ENCODE results near the gene COPA. TPM values are rescaled to one million over a fixed set of nuclear protein-coding genes. Genes with fewer than 3 reads are reported as not detected.
A peak's percentile ranks its signal among the peaks of the same experiment; 100 is the strongest.

The COPA gene
- total and polyA plus RNA-seq, 7 experiments from 2014 or later = 101 to 156 (median 118) TPM

DNA sequence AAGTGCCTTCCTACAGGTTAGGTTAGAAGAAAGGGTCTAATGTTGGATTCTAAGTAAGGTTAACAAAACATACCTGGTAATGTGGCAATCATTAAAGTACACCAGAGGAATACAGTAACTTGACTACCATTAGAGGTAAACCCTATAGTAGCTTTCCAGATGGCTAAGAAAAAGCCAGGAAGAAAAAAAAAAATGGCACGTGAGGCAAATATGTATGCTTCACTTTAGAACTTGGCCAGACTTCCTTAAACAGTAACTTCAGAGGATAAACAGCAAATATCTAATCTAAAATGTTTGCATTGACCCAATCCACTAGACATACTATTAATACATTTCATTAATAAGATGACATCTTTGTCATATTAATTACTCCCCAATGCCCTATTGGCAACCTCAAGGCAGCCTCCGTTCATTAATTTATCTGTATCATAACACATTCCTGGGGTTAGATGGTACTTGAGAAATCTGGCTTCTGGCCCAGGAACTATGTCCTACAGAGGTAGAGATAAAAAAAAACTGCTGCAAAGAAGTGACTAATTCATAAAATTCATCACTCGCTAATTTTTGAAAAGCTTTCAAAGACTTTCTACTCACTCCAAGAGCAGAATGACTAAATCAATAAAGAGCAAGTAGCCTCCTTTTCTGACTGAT, 86.5 kb downstream of the COPA start:
- Histone ChIP-seq H3K4me3 (ENCODE audit: low read length) (no peak overlapping the region), H3K9me3 (ENCODE audit: control insufficient read depth in 2 of 3, low read length in 3 of 3) (no peaks in the 10 kb centered on the region), H3K4me1 (ENCODE audit: control insufficient read depth in 2 of 2, insufficient read depth in 2 of 2, low read length in 2 of 2) (peaks cover 12 to 25% of the 10 kb centered on the region in 2 donors), H3K36me3 (ENCODE audit: control insufficient read depth in 2 of 3, insufficient read depth in 3 of 3, low read length in 3 of 3) (no peaks in the 10 kb centered on the region), H3K27me3 (ENCODE audit: control insufficient read depth in 2 of 2, insufficient read depth in 2 of 2, low read length in 2 of 2) (no peaks in the 10 kb centered on the region), H3K27ac (ENCODE audit: low read depth, low read length) (peak overlapping the region; percentile 24)
- DNase-seq (no peak), ATAC-seq (no peak)
- Mint-ChIP-seq H3K9me3 (peaks cover 0 to under 1% (median 0%) of the 10 kb centered on the region in 11 donors), H3K4me1 (peaks cover 26 to 65% (median 53%) of the 10 kb centered on the region in 7 donors), H3K4me3 (no peak overlapping the region), H3K36me3 (peaks cover 0 to 21% (median 11%) of the 10 kb centered on the region in 5 donors), H3K27ac (peak overlapping the region in 6 of 9 donors; percentile 26 to 68 (median 32)), H3K27me3 (no peaks in the 10 kb centered on the region)
- POLR2A ChIA-PET = interaction anchor here (0.8 to 1.7 kb wide), 3 partner anchors 12 to 334 kb away, joined by 3 to 11 read pairs (median 4); no protein-coding TSS in a partner anchor
- intact Hi-C loops (cut with micrococcal nuclease) = no loop called here
- CTCF ChIA-PET = interaction anchor here (1.0 to 2.3 kb wide), 2 partner anchors 35 to 60 kb away, joined by 4 to 8 read pairs; no protein-coding TSS in a partner anchor

DNA sequence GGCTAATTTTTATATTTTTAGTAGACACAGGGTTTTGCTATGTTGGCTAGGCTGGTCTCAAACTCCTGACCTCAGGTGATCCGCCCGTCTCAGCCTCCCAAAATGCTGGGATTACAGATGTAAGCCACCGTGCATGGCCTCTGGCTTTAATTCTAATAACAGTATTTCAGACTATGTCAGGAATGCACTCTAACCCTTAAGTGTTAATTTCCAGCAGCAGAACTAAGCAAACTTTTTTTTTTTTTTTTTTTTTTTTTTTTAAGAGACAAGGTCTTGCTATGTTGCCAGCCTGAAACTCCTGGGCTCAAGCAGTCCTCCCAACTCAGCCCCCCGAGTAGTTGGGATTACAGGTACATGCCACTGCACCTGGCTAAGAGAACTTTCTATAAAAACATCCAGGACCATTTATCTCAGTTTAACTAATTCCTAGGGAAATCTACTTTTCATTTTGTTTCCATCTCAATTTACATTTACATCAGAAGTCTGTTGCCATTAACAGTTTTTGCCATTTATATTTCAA, 87.2 kb downstream of the COPA start:
- H3K4me1 ChIP-seq (ENCODE audit: control insufficient read depth in 2 of 2, insufficient read depth in 2 of 2, low read length in 2 of 2) = peaks cover 6 to 18% of the 10 kb centered on the region in 2 donors
- H3K36me3 Mint-ChIP-seq = peaks cover 0 to 20% (median 11%) of the 10 kb centered on the region in 5 donors
- H3K9me3 Mint-ChIP-seq = no peaks in the 10 kb centered on the region
- ATAC-seq = no peak
- no peaks in the 10 kb centered on the region for H3K27me3 Mint-ChIP-seq
- H3K36me3 ChIP-seq (ENCODE audit: control insufficient read depth in 2 of 3, insufficient read depth in 3 of 3, low read length in 3 of 3) = no peaks in the 10 kb centered on the region
- intact Hi-C loops (cut with micrococcal nuclease) = no loop called here
- H3K27me3 ChIP-seq (ENCODE audit: control insufficient read depth in 2 of 2, insufficient read depth in 2 of 2, low read length in 2 of 2) = no peaks in the 10 kb centered on the region
- CTCF ChIA-PET = interaction anchor here (2.0 to 2.3 kb wide), 2 partner anchors 36 to 155 kb away, joined by 6 to 8 read pairs; no protein-coding TSS in a partner anchor
- H3K4me3 ChIP-seq (ENCODE audit: low read length) = no peak overlapping the region
- no peak overlapping the region for H3K4me3 Mint-ChIP-seq
- POLR2A ChIA-PET = interaction anchor here (1.7 kb wide), 1 partner anchor 12 kb away, joined by 11 read pairs; no protein-coding TSS in a partner anchor
- DNase-seq = no peak
- H3K27ac ChIP-seq (ENCODE audit: low read depth, low read length) = peak overlapping the region; percentile 10
- no peaks in the 10 kb centered on the region for H3K9me3 ChIP-seq (ENCODE audit: control insufficient read depth in 2 of 3, low read length in 3 of 3)
- H3K4me1 Mint-ChIP-seq = peaks cover 21 to 60% (median 50%) of the 10 kb centered on the region in 7 donors
- peak overlapping the region in 4 of 9 donors; percentile 26 to 59 (median 33) for H3K27ac Mint-ChIP-seq

DNA sequence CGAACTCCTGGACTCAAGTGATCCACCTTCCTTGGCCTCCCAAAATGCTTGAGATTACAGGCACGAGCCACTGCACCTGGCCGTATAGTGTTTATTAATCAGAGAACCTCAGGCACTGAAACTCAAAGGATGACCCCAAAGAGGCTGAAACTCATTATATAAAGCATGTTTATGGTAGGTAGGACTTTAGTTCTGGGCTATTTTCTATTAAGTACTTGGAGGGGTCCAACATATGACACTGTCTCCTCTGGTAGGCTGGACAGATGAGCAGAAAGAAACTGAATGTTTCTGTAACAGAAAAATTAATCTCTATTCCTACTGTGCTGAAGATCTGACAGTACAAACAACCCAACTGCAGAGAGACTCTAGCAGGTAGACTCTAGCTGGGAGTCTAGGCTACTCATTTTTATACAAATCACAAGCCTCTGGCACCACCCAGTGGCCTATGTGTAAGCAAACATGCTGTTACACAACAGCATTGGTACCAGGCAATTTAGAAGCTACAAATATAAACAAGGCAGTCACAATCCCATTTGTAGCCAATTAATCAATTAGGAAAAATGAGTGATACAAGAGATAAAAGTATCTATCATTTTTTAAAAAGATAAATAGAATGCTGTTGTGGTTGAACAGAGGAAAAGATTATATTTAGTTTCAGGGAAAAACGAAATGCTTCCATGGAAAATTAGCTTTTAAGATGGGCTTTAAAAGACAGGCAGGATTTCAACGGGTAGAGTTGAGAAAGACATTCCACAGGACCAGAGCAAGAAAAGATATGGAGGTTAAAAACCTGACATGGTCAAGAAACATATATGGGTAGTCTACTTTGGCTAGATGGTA, 91.1 kb downstream of the COPA start:
- peak; percentile 99 for ATAC-seq
- Mint-ChIP-seq H3K36me3 (peaks cover 0 to 15% (median 8%) of the 10 kb centered on the region in 5 donors), H3K27ac (peak overlapping the region in 7 of 9 donors; percentile 46 to 80 (median 62)), H3K9me3 (no peaks in the 10 kb centered on the region), H3K27me3 (no peaks in the 10 kb centered on the region), H3K4me3 (no peak overlapping the region), H3K4me1 (peaks cover 6 to 34% (median 30%) of the 10 kb centered on the region in 7 donors)
- Histone ChIP-seq H3K4me3 (ENCODE audit: low read length) (no peak overlapping the region), H3K27ac (ENCODE audit: low read depth, low read length) (peak overlapping the region; percentile 6), H3K9me3 (ENCODE audit: control insufficient read depth in 2 of 3, low read length in 3 of 3) (no peaks in the 10 kb centered on the region), H3K36me3 (ENCODE audit: control insufficient read depth in 2 of 3, insufficient read depth in 3 of 3, low read length in 3 of 3) (no peaks in the 10 kb centered on the region), H3K4me1 (ENCODE audit: control insufficient read depth in 2 of 2, insufficient read depth in 2 of 2, low read length in 2 of 2) (no peaks in the 10 kb centered on the region), H3K27me3 (ENCODE audit: control insufficient read depth in 2 of 2, insufficient read depth in 2 of 2, low read length in 2 of 2) (no peaks in the 10 kb centered on the region)
- intact Hi-C loops (cut with micrococcal nuclease) = loop anchor here (1.0 to 2.0 kb wide), 5 partner anchors 39 to 167 kb away; no protein-coding TSS in a partner anchor
- ChIA-PET POLR2A (interaction anchor here (0.6 to 4.0 kb wide), 8 partner anchors 8 to 1475 kb away, joined by 3 to 33 read pairs (median 3); partner anchors contain the start of genes DCAF8 and PEX19), CTCF (interaction anchor here (0.5 to 3.8 kb wide), 25 partner anchors 10 to 398 kb away, joined by 3 to 26 read pairs (median 4); partner anchors contain the start of gene DCAF8)
- DNase-seq = peak in 8 of 9 donors; percentile 43 to 70 (median 60)

DNA sequence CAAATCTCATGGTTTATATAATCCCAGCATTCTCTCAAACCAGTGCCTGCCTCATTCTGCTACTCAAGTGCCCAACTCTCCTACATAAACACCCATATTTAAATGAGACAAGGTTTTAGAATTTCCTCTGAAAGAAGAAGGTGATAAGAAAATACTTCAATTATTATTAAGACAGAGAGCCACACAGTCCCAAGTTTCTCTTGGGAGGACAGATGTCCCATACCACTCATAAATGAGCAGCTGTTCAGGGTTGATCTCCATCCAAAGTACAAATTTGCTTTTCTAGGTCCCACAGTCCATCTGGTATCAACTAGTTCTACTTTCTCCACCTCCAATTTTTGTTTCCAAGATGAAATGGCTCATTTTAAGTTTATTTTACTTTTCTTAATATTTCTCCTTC, 92.0 kb downstream of the COPA start:
- H3K9me3 Mint-ChIP-seq = no peaks in the 10 kb centered on the region

DNA sequence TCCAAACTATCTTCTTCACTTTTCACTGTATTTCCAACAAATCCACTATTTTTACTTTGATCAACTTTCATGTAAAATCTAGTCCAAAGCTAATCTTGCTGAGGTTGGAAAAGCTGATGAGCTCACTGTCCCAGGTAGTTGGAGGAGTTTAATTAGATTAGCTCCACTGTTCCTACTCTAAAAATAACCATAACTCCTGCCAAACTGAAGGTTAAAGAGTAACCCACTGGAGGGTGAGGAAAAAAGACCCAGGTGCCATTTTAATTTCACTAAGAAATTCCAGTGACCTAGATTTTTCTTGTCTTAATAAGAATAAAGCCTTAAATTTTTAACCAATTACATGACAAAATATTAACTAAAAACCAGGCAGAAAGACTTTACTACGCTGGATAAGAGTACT, 96.0 kb downstream of the COPA start:
- Mint-ChIP-seq H3K4me1 (peaks cover 6 to 52% (median 34%) of the 10 kb centered on the region in 7 donors), H3K4me3 (no peak overlapping the region), H3K27ac (no peak overlapping the region), H3K27me3 (no peaks in the 10 kb centered on the region), H3K36me3 (peaks cover 0 to 21% (median 8%) of the 10 kb centered on the region in 5 donors), H3K9me3 (no peaks in the 10 kb centered on the region)
- ChIA-PET CTCF (no interaction called here), POLR2A (interaction anchor here (1.2 to 1.4 kb wide), 2 partner anchors 13 to 15 kb away, joined by 3 to 4 read pairs; partner anchors contain the start of gene DCAF8)
- H3K4me3 ChIP-seq (ENCODE audit: low read length) = no peak overlapping the region
- DNase-seq (no peak), ATAC-seq (no peak)
- no peak overlapping the region for H3K27ac ChIP-seq (ENCODE audit: low read depth, low read length)
- intact Hi-C loops (cut with micrococcal nuclease) = no loop called here
- no peaks in the 10 kb centered on the region for H3K27me3 ChIP-seq (ENCODE audit: control insufficient read depth in 2 of 2, insufficient read depth in 2 of 2, low read length in 2 of 2)
- H3K4me1 ChIP-seq (ENCODE audit: control insufficient read depth in 2 of 2, insufficient read depth in 2 of 2, low read length in 2 of 2) = no peaks in the 10 kb centered on the region
- H3K36me3 ChIP-seq (ENCODE audit: control insufficient read depth in 2 of 3, insufficient read depth in 3 of 3, low read length in 3 of 3) = peaks cover 0 to 18% (median 0%) of the 10 kb centered on the region in 3 experiments
- H3K9me3 ChIP-seq (ENCODE audit: control insufficient read depth in 2 of 3, low read length in 3 of 3) = no peaks in the 10 kb centered on the region

More for the DNA sequence above, 92.0 kb downstream of the COPA start:
- H3K4me1 ChIP-seq (ENCODE audit: control insufficient read depth in 2 of 2, insufficient read depth in 2 of 2, low read length in 2 of 2) = no peaks in the 10 kb centered on the region
- ATAC-seq (no peak), DNase-seq (no peak)
- no peaks in the 10 kb centered on the region for H3K27me3 Mint-ChIP-seq
- H3K27ac ChIP-seq (ENCODE audit: low read depth, low read length) = no peak overlapping the region
- peak overlapping the region in 5 of 9 donors; percentile 18 to 65 (median 31) for H3K27ac Mint-ChIP-seq
- no peaks in the 10 kb centered on the region for H3K36me3 ChIP-seq (ENCODE audit: control insufficient read depth in 2 of 3, insufficient read depth in 3 of 3, low read length in 3 of 3)
- H3K9me3 ChIP-seq (ENCODE audit: control insufficient read depth in 2 of 3, low read length in 3 of 3) = no peaks in the 10 kb centered on the region
- CTCF ChIA-PET = interaction anchor here (0.7 to 3.8 kb wide), 10 partner anchors 10 to 586 kb away, joined by 3 to 26 read pairs (median 11); partner anchors contain the start of gene DCAF8
- POLR2A ChIA-PET = interaction anchor here (0.9 to 4.0 kb wide), 2 partner anchors 11 to 1476 kb away, joined by 3 to 33 read pairs; partner anchors contain the start of gene DCAF8
- H3K27me3 ChIP-seq (ENCODE audit: control insufficient read depth in 2 of 2, insufficient read depth in 2 of 2, low read length in 2 of 2) = no peaks in the 10 kb centered on the region
- peaks cover 0 to 15% (median 8%) of the 10 kb centered on the region in 5 donors for H3K36me3 Mint-ChIP-seq
- H3K4me1 Mint-ChIP-seq = peaks cover 6 to 35% (median 25%) of the 10 kb centered on the region in 7 donors
- no peak overlapping the region for H3K4me3 Mint-ChIP-seq
- intact Hi-C loops (cut with micrococcal nuclease) = loop anchor here in 1 of 2 donors (2.0 kb wide), 1 partner anchor 40 kb away; no protein-coding TSS in a partner anchor
- no peak overlapping the region for H3K4me3 ChIP-seq (ENCODE audit: low read length)

DNA sequence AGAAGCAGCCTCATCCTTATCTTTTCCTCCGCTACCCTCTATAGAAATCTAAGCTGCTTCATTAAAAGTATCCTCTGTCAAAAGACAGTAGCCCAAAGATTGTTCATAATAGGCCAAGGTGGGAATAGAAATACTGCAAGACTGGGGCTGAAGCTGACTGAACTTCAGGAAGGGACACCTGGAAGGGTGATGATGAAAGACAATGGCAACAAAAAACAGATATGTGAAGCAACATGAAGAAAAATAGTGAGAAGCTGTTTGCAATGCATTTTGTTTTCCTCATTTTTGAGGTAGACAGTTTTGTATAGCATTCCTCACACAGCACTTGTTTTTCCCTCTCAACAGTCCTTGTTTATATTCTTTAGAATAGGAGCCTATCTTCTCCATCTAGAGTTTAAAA, 97.6 kb downstream of the COPA start:
- POLR2A ChIA-PET = interaction anchor here (1.4 to 2.1 kb wide), 3 partner anchors 11 to 39 kb away, joined by 4 to 11 read pairs (median 4); partner anchors contain the start of gene PEX19
- ATAC-seq = no peak

More for the DNA sequence above, 97.6 kb downstream of the COPA start:
- CTCF ChIA-PET = no interaction called here
- Mint-ChIP-seq H3K9me3 (no peaks in the 10 kb centered on the region), H3K36me3 (peaks cover 0 to 27% (median 14%) of the 10 kb centered on the region in 5 donors), H3K27ac (peak overlapping the region in 1 of 9 donors; percentile 69), H3K4me3 (no peak overlapping the region), H3K27me3 (no peaks in the 10 kb centered on the region), H3K4me1 (peaks cover 3 to 44% (median 25%) of the 10 kb centered on the region in 7 donors)
- no peak for DNase-seq
- Histone ChIP-seq H3K36me3 (ENCODE audit: control insufficient read depth in 2 of 3, insufficient read depth in 3 of 3, low read length in 3 of 3) (peaks cover 0 to 26% (median 0%) of the 10 kb centered on the region in 3 experiments), H3K4me3 (ENCODE audit: low read length) (no peak overlapping the region), H3K27me3 (ENCODE audit: control insufficient read depth in 2 of 2, insufficient read depth in 2 of 2, low read length in 2 of 2) (no peaks in the 10 kb centered on the region), H3K9me3 (ENCODE audit: control insufficient read depth in 2 of 3, low read length in 3 of 3) (no peaks in the 10 kb centered on the region), H3K27ac (ENCODE audit: low read depth, low read length) (no peak overlapping the region), H3K4me1 (ENCODE audit: control insufficient read depth in 2 of 2, insufficient read depth in 2 of 2, low read length in 2 of 2) (no peaks in the 10 kb centered on the region)
- intact Hi-C loops (cut with micrococcal nuclease) = no loop called here

All from naive thymus-derived CD4-positive, alpha-beta T cell (primary cell).